ENCODE results near the gene IGDCC3.
"Not testable (repeated sequence)": the region's sequence is repeated elsewhere in the genome, so short reads cannot be mapped to it uniquely, and the experiment has no call there.

The IGDCC3 gene

DNA sequence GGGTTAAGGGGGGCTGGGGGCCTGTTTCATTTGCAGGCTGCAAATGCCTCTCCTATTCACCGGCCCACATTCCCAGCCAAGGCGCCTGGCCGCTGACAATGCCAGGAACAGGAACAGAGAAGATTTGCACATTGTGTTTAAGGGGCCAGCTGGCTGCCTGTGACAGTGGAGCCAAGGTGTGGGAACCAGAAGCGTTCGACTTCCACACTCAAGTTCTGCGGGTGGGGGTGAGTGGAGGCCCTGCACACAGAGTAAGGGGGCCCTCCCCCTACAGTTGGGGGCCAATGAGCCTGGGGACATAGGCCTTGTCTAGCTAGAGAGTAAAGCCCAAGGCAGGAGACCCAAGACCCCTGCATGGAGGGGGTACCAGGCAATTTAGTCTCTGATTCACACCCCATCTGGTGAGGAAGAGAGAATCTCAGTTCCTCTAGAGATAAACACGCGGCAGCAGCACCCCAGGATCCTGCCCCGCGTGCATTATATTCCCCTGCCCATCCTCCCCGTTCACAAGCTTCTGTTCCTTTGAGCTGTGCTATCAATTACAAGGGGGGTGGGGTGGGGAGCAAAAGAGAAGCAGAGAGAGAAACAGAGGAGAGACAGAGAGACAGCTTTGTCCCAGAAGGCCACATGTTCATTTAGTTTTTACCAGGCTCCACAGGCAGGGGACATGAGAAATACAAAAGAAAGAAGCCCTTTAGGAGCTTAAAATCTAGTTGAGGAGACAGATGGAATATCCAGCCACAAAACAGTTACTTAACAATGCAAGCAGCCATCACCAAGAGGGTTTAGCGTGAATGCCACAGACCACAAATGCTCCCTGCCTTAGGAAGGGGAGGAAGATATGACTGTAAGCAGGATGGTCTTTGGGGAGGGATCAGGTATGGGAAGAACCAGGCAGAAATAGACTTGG, 9.2 kb downstream of the IGDCC3 start:
- no peak for DNase-seq

DNA sequence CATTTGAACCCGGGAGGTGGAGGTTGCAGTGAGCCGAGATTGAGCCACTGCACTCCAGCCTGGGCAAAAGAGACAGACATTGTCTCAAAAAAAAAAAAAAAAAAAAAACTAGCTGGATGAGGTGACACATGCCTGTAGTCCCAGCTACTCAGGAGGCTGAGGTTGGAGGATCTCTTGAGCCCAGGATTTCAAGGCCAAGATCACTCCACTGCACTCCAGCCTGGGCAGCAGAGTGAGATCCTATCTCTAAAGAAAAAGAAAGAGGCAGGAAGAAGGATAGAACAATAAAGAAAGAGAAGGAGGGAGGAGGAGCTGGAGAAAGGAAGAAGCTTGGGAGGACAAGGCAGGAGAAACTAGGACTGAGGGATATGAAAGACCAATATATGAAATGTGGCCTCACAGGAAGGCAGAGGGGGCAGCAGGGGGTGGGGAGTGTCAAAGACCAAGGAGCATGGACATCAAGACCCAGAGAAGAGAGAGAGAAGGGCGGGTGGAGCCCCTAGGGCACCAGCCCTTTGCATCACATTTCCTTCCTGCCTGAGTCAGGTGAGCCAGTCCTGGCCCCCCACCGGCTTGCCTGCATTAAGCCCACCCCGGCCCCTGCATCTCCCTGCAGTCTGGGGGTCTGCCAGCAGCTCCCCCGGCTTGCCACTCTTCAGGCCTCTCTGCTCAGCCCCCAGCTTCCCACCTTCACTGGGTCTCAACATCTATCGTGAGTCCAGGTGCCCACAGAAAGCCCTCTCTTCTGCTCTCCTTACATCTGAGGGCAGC, 11.5 kb downstream of the IGDCC3 start:
- no peak for DNase-seq

DNA sequence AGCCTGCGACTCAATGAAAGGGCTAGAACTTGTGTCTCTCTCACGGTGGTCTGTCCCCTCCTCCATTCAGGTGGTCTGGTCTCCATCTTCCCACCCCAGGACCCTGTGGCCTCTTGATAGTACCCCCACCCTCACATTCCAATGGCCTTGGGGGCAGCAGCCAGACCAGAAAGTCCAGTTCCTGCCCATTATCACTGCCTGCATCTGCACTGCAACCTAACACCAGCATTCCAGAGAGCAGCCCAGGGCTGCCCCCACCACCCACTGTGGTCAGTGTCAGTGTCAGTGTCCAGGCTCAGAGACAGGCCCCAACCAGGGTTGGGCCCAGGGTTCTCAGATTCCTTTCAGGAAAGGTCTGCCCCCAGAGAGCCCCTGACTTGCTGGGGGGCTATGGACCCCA, 12.6 kb downstream of the IGDCC3 start:
- no peak for DNase-seq

DNA sequence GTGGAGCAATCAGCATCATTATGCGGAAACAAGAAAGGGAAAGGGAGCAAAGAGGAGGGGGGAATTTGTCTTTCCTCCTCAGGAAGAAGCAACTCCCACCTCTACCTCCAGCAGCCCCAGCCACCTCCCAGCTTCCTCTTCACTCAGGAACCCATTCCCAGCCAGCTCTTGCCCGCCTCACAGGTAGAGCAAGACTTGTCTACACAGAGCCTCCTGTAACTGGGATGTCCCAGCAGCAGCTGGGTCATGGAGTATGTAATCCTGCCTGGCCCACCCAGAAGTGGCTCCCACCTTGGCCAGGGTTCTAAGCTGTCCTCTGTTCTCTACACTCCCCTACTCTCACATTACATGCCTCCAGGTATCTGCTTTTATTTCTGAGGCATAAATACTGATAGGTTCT, 14.0 kb downstream of the IGDCC3 start:
- no peak for DNase-seq

DNA sequence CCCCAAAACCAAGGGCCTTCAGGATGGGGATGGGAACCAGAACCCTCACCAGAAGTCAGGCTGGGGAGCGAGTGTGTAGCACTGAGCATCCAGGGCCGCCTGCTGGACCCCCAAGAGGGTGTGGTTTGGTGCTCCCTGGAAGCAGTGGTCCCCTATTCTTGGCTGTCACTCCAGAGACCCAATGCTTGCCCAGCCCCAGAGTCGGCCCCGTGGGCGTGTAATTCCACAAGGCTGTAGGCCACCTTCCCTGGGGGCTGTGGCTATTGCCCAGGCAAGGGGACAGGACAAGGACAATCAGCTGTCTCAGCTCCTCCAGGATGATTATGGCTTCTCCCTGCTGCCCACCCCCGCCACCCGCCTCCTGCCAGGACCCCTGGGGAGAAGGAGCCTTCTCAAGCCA, 14.5 kb downstream of the IGDCC3 start:
- no peak for DNase-seq

DNA sequence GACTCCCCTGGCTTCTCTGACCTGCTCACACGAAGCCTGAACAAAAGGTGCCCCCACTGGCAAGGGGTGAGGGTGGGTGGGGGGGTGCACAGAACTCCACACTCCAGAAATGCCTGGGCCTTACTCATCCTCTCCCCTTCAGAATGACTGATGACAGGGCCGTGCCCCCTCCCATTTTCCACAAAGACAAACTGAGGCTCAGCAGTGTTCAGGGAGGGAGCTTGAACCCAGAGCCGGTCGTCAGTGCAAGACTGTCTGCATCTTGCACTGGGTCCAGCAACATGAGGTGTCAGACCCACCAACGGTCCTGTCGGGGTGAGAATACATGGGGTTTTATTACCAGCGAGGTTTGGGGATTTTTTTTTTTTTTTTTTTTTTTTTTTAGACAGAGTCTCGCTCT, 15.3 kb downstream of the IGDCC3 start:
- no peak for DNase-seq

DNA sequence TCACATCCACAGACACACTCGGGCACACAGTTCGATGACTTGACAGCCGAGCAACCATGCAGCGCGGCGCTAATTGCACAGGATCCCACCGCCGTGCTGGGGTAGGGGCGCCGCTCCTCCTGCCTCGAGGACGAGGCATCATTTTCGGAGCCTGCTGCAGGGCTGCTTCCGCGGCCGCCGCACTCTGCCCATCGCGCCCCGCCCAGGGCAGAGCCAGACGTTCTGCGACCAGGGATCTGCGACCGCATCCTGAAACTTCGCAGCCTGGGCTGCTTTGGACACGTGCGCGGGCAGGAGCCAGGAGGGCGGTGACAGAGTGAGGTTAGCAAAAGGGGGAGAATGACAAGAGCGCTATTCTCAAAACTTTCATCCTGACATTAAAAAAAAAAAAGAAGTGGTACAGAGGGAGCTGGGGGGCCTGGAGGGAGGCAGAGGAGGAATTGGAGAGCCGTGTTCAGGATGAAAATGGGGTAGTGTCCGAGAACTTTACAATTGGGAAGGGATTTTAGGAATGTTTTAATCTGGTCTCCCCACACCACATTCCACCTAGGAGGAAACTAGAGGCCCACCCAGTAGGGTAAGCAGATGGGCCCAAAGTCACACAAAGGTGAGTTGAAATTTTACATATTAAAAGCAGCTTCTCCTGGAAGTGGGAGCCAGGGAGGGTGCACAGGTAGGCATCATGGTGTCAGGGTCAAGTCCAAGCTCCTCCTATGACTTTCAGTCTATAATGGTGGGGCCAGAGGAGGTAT, 15.9 kb downstream of the IGDCC3 start:
- DNase-seq: no peak

DNA sequence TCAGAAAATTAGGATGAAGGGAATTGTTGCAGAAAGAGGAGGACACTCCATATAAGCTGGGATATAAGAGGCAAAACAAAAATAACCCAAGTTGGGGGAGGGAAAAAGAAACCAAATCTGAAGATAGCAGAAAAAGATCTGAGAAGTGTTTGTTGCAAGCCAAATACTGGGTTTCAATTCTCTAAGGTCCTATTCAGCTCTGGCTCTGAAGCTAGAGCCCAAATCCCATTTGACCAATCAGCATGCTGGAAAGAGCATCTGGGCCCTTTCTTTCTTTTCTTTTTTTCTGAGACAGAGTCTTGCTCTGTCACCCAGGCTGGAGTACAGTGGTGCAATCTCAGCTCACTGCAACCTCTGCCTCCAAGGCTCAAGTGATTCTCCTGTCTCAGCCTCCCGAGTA, 17.3 kb downstream of the IGDCC3 start:
- DNase-seq: no peak

DNA sequence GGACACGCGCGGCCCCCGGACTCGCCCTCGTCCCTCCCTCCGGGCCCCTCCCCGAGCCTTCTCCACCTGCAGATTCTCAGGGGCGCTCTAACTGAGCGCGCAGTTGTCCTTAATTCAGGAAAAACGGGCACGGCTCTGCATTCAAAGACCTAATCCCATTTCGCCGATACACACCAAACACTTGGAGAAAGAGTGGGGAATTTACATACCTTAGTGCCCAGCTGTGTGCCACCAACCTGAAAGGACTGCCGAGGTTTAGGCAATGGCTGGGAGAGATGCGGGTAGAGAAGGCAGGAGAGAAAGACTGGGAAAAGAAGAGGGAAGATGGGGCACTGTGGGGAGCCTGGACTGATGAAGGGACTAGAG, 21.8 kb downstream of the IGDCC3 start:
- DNase-seq: no peak

DNA sequence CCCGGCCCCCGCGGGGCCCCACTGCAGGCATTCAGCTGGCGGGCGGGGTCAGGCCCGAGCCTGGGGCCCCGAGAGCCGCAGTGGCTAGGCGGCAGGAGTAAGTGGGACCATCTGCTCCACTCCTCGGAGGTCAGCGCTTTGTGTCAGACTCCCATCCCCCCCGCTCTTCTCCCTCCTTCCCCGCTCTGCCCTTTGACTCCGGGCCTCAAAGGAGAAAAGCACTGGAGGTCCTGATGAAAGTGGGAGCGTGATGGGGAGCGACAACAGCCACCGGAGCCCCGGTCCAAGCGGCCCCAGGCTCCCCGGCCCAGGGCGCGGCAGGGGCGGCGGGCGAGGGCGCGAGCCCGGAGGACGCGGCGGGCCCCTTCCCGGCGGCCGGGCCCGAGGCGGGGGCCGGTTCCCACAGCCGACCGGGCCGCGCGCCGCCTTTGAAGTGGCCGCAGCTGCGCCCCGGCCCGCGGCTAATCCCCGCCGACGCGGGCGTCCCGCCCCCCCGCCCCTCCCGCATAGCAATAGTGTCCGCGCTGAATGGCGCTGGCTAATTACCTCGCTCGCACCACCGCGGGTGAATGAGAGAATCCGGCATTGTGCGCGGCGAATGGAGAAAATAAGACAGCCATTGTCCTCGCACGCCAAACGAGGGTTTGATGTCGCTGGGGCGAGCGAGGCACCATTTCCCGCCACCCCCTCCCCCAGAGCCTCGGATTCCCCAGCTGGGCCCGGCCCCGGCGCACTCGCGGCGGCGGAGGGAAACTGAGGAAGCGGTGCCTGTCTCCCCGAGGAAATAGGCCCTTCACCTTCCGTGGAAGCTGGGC, 22.4 kb downstream of the IGDCC3 start:
- no peak for DNase-seq

DNA sequence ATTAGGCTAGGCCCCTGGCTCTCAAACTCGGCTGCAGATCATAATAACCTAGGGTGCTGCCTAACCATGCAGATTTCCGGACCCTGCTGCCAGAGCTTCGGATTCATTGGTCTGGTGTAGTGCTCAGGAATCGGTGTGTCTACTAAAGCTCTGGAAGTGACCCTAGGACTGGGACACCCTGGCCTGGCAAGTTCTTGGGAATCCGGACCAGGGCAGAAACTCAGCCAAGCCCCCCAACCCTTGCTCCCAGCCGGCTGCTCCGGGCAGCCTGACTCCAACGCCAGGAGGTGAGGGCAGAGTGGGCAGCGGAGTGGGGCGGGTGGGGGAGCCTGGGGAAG, 23.0 kb downstream of the IGDCC3 start:
- DNase-seq: no peak

DNA sequence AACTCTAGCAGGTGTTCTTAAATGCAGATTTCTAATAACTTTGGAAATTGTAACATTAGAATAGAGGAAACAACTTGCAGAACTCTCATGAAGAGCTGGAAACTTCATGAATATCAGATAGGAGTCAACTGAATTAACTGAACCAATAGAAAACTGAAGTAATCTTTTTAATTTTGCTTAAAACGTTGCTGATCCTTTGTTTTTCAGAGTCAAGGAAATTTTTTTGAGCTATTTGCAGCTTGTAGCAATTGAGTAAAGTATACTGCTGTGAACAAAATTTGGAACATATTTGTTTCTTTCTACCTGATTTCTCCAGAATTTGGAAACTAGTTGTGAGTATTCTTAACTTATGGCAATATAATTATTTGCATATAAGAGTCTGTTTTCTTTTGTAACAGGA, 25.8 kb downstream of the IGDCC3 start:
- not testable (repeated sequence) for DNase-seq

DNA sequence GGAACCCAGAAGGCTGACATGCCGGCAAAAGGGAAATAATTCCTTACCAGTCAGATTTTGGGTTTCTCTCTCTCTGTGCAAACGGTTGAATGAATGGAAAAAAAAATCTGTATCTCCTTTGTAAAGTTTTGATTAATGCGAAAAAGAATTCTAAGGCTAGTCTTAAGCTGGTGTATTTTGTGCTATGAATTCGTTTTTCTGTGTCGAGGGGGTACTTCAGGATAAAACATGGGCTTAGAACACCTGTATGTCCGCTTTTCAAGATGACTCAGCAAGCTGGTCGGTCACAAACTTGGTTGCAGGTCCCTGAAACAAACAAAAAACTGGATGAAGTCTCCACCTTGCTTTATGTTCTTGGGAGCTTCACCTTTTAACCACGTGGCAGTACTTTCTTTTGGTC, 28.5 kb downstream of the IGDCC3 start:
- DNase-seq: no peak

DNA sequence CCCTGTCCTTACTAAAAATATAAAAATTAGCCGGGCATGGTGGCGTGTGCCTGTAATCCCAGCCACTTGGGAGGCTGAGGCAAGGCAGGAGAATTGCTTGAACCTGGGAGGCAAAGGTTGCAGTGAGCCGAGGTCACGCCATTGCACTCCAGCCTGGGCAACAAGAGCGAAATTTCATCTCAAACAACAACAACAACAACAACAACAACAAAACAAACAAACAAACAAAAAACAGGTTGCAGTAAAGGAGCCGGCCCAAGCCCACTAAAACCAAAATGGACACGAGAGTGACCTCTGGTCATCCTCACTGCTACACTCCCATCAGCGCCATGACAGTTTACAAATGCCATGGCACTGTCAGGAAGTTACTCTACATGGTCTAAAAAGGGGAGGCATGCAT, 30.0 kb downstream of the IGDCC3 start:
- not testable (repeated sequence) for DNase-seq

DNA sequence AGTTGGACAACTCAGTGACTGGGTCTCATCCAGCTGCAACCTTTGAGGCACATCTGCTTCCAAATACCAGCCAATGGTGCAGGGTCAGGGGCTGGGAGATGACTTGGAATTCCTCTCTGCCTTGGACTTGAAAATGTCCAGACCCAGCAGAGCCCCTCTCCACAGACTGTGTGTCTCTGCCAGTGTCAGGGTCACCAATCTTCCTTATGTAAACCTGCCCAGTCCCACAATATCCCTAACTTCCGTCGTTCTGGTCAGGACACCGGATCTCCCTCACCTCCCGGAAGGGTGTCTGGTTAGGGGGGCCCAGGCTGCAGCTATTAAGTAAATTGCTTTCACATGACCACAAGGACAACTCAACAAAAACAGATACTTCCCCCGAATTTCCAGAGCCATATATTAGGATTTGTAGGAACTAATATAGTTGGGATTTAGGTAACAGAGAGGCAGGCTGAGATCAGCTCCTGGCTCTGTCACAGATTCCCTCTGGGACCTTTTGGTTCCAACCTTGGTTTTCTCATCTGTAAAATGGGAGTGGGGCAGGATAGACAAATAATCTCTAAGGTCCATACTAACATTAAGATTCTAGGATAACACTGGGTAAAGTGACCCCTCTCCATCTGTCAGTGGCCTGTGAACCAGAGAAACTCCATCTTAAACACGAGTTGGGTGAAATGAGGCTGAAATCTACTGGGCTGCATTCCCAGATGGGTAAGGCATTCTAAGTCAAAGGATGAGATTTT, 30.8 kb downstream of the IGDCC3 start:
- DNase-seq: no peak

DNA sequence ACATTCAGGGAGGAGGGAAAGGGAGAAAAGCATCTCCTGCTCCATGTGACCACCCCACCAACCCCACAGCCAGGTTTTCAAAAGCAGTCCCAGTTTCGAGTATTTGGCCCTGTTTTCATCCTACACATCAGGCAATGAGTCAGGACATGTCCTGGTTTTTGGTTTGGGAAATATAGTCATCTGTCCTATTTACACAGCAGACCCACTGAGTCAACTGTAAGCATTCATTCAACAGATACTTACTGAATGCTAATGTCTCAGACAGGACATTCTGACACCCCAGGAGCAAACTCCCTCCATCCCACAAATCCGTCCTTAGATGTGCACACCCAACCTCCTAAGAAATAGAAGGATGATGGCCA, 32.9 kb downstream of the IGDCC3 start:
- DNase-seq: no peak

DNA sequence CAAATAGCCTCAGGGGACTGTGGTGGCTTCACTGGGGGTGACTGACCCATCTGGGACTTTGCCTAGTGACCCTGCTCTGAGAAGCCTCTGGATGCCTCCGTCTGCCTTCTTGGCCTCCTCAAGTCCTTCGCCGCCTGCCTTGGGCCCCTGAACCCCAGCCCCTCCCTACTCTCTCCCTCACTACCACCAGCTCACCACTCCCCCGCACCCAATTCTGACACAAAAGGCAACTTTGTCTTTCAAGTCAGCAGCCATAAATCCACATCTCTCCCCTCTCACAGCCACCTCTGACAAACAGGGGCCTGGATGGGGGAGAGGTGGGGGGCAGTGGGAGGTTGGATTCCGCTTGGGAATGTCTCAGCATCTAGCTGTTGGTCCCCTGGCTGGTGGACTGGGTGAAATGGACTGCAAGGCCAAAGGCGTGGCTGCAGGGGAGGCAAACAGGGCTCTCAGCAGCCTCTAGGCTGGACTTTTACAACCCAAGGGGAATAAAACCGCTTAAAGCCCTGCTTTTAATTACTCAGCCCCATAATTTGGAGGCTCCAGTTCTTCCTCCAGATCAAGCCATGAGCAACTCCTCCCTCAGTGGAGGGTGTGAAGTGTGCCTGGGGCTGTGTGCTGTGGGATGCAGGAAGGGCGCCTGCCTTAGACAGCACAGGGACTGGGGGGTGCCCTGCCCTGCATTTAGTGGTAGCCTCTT, 33.4 kb downstream of the IGDCC3 start:
- DNase-seq: no peak

DNA sequence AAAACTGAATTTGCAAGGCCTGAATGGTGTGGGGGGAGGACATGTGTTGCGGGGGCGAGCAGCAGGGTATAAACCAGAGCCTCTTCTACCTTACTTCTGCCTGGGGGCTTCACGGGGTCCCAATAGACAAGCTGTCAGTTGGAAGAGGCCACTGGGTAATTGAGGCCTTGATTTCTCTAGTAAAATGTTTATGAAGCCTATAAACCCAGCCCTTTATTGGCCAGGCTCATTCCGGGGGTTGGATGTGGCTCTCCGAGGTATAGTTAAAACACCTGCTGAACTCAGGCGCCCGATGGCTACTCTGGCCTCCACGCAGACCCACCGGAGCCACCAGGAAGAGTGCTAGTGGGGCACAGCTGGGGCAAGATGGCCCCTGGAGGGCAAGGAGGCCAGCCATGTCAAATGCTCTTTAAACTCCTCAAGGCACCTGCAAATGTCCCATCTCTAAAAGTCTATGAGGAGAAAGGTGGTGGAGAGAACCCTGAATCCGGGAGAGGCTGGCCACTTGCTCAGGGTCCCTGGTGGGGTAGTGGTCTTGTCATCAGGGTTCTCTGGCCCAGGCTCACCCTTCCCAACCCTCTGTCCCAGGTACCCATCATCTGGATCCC, 34.3 kb downstream of the IGDCC3 start:
- no peak for DNase-seq

DNA sequence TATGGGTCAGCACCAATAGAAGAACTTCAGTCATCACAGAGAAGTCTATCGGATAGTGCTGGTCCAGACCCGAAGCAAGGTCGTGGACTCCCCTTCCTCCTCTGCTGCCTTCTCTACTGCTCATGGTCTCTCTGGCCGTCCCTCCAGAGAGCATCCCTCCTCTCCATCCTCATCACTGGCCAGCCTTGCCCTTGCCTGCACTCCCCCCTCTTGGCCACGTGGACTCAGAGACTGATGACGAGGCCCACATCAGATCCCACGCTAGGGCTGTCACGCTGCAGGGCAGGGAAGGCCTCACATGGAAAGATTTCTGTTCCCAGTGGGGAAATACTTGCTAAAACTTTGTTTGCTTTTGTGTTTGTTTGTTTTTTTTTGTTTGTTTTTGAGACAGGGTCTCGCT, 35.3 kb downstream of the IGDCC3 start:
- no peak for DNase-seq

DNA sequence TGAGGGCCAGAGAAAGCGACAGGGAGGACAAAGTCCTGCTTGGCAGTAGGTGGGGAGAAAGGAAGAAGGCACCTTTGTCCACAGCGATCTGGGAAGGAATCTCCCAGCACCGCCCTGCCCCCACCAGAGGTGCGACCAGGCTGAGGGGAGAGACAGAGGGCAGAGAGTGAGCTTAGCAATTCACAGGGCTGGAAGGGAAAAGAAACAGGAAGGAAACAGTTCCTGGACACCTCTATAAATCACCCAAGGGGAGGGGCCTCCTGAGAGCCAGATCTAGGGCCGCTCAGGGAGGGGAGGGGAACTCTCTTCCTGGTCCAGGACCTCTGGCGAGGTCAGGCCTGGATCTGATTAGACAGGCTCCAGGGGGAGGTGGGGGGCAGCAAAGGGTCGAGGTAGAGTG, 37.9 kb downstream of the IGDCC3 start:
- DNase-seq: no peak

DNA sequence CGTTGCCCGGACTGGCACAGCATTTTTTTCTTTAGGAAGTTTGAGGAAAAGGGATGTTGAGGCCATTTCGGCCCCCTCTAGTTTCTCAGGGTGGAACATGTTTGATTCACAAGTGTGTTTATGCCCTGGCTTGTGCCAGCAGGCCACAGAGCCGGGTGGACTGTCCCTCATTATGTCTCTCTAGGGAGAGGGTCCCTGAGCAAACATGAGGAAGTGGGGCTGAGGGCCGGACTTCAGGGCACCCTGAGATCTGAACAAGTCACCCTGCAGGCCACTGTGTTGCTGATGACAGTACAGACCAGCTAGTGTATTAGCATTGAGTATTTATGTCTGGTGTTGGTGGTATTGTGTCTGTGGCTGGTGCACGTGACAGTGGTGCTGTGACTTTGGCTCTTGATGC, 38.4 kb downstream of the IGDCC3 start:
- no peak for DNase-seq

Measured in stimulated activated CD4-positive, alpha-beta T cell treated with anti-CD3 and anti-CD28 coated beads, Interleukin-12 subunit alpha, Interleukin-12 subunit beta, amount 100 ng/mL, for 4 hours (primary cell).